Measurements from ENCODE around the gene FAM25A.
A peak's percentile ranks its signal among the peaks of the same experiment; 100 is the strongest.
"Not testable (repeated sequence)": the region's sequence is repeated elsewhere in the genome, so short reads cannot be mapped to it uniquely, and the experiment has no call there.

FAM25A gene

GRCh38 chr10:87020056-87020455 is at the start of gene FAM25A:
TSS of gene FAM25A (plus strand) at chr10:87020294. CDS start at chr10:87020325, 31 bp downstream.
- DNase-seq = not testable (repeated sequence)

GRCh38 chr10:86970982-86971231 is 49.2 kb upstream of the FAM25A start:
- DNase-seq = no peak

GRCh38 chr10:86971232-86971991 is 48.7 kb upstream of the FAM25A start:
- peak; percentile 71 for DNase-seq

- no peak for DNase-seq
Observed at GRCh38 chr10:86972613-86973380, 47.3 kb upstream of the FAM25A start.

- DNase-seq = no peak
Observed at GRCh38 chr10:86974484-86974883, 45.6 kb upstream of the FAM25A start.

GRCh38 chr10:86976362-86977056 is 43.6 kb upstream of the FAM25A start:
- DNase-seq = no peak

GRCh38 chr10:86978457-86978856 is 41.6 kb upstream of the FAM25A start:
- DNase-seq = not testable (repeated sequence)

- DNase-seq = no peak
Observed at GRCh38 chr10:86979296-86979818, 40.7 kb upstream of the FAM25A start.

- DNase-seq = no peak
Observed at GRCh38 chr10:86979977-86980448, 40.1 kb upstream of the FAM25A start.

- not testable (repeated sequence) for DNase-seq
Observed at GRCh38 chr10:86981020-86981419, 39.1 kb upstream of the FAM25A start.

GRCh38 chr10:86981716-86982115 is 38.4 kb upstream of the FAM25A start:
- DNase-seq = no peak

- DNase-seq = not testable (repeated sequence)
Observed at GRCh38 chr10:86984498-86984897, 35.6 kb upstream of the FAM25A start.

GRCh38 chr10:86988520-86988919 is 31.6 kb upstream of the FAM25A start:
- DNase-seq = no peak

GRCh38 chr10:86991362-86991761 is 28.7 kb upstream of the FAM25A start:
- not testable (repeated sequence) for DNase-seq

GRCh38 chr10:86992456-86992855 is 27.6 kb upstream of the FAM25A start:
- DNase-seq = no peak

- no peak for DNase-seq
Observed at GRCh38 chr10:86992929-86993328, 27.2 kb upstream of the FAM25A start.

- DNase-seq = not testable (repeated sequence)
Observed at GRCh38 chr10:86999802-87000403, 20.2 kb upstream of the FAM25A start.

- DNase-seq = no peak
Observed at GRCh38 chr10:87000491-87000890, 19.6 kb upstream of the FAM25A start.

GRCh38 chr10:87007124-87007523 is 13.0 kb upstream of the FAM25A start:
- DNase-seq = not testable (repeated sequence)

GRCh38 chr10:87007674-87008073 is 12.4 kb upstream of the FAM25A start:
- DNase-seq = not testable (repeated sequence)

GRCh38 chr10:87008303-87008702 is 11.8 kb upstream of the FAM25A start:
- not testable (repeated sequence) for DNase-seq

- DNase-seq = not testable (repeated sequence)
Observed at GRCh38 chr10:87009134-87009696, 10.9 kb upstream of the FAM25A start.

GRCh38 chr10:87013528-87013927 is 6.6 kb upstream of the FAM25A start:
- peak; percentile 9 for DNase-seq

Data from RPMI8226 (cell line).